Right atrium auricular region (tissue), 2 donors: ENCODE results near the gene DNAAF3. TPM values are rescaled to one million over a fixed set of nuclear protein-coding genes. Genes with fewer than 3 reads are reported as not detected.
"Not testable (repeated sequence)": the region's sequence is repeated elsewhere in the genome, so short reads cannot be mapped to it uniquely, and the experiment has no call there.

Experiments used
- DNase-seq: peaks from one replicate; pipeline ENCODE4 v3.0.0-alpha.2; 2019; ENCODE audit warnings: low spot score
- H3K27ac ChIP-seq, 2 donors: fragments of 200-600 bp; sonication (generic); 1 replicate in 1 of 2; 2 replicates in 1 of 2; pipeline ENCODE4 v1.5.1; 2016 to 2019
- H3K27me3 ChIP-seq, 2 donors: fragments of 200-600 bp; sonication (generic); one replicate each; pipeline versions ENCODE4 v1.5.1 to v1.6.0; 2017 to 2019
- H3K36me3 ChIP-seq: fragments of 200-600 bp; sonication (generic); one replicate; pipeline ENCODE4 v1.5.1; 2016
- H3K4me1 ChIP-seq, 2 donors: fragments of 200-600 bp; sonication (generic); one replicate each; pipeline versions ENCODE4 v1.5.1 to v1.6.0; 2017 to 2019
- H3K4me3 ChIP-seq, 2 donors: fragments of 200-600 bp; sonication (generic); 1 replicate in 1 of 2; 2 replicates in 1 of 2; pipeline ENCODE4 v1.5.1; 2017 to 2019; ENCODE audit warnings: mild to moderate bottlenecking in 1 of 2, moderate library complexity in 1 of 2
- H3K9me3 ChIP-seq, 2 donors: fragments of 200-600 bp; sonication (generic); one replicate each; pipeline ENCODE4 v1.5.1; 2019
- CTCF ChIP-seq, 2 donors: fragments of 200-600 bp; sonication (generic); IDR thresholded peaks; one replicate each; pipeline ENCODE4 v1.5.1; 2019; ENCODE audit warnings: antibody characterized with exemption in 2 of 2
- total RNA-seq, 2 donors: library from RNA; depleted of rRNA; stranded (reverse); fragments of >200 nt; gene quantifications; one replicate each; pipeline ENCODE4 v1.1.0, GENCODE V29; 2016

The DNAAF3 gene
- total RNA-seq, 2 donors from 2014 or later: 0.89 to 2.7 TPM

DNA sequence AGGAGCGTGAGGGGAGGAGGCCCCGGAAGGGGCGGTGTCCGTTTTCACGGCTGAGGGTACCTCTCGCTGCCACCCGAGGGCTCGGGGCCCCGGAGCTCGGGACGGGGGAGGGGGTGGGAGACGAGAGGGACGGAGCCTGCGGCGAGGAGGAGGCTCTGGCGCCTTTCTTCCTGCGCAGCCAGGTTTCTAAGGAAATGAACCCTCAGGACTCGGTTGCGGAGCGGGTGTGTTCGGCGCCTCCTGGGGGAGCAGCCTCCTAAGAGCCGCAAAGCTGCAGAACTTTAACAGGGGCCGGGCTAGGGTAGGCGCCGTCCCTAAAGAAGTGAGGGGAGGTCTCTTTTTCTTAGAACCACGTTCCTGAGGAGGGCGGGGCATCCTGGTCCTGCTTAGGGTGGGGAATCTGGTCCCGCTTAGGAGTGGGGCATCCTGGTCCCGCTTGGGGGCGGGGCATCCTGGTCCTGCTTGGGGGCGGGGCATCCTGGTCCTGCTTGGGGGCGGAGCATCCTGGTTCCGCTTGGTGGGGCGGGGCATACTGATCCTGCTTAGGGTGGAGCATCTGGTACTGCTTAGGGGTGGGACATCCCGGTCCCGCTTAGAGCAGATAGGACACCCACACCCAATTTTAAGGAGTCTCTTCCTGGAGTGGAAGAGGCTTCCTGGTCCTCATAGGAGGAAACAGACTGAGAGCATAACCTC lies 7.4 kb upstream of the DNAAF3 start:
- H3K27ac ChIP-seq: no peak overlapping the region
- peaks cover 15 to 55% of the 10 kb centered on the region in 2 donors for H3K27me3 ChIP-seq

GRCh38 chr19:55173186-55173713 lies 6.8 kb upstream of the DNAAF3 start:
- H3K36me3 ChIP-seq: no peaks in the 10 kb centered on the region
- no peaks in the 10 kb centered on the region for H3K9me3 ChIP-seq
- no peak overlapping the region for H3K27ac ChIP-seq
- DNase-seq: no peak
- H3K27me3 ChIP-seq: peaks cover 15 to 52% of the 10 kb centered on the region in 2 donors
- no peak for TF ChIP-seq CTCF (IDR thresholded peaks at IDR 0.05)
- peak overlapping the region; percentile 40 to 45 for H3K4me3 ChIP-seq
- peaks cover 0 to 15% of the 10 kb centered on the region in 2 donors for H3K4me1 ChIP-seq

More for the DNA sequence above, 7.4 kb upstream of the DNAAF3 start:
- Histone ChIP-seq H3K4me3 (peak overlapping the region; percentile 40 to 45), H3K9me3 (no peaks in the 10 kb centered on the region), H3K4me1 (peaks cover 0 to 18% of the 10 kb centered on the region in 2 donors), H3K36me3 (no peaks in the 10 kb centered on the region)
- TF ChIP-seq CTCF (IDR thresholded peaks at IDR 0.05): no peak
- peak; percentile 70 for DNase-seq

DNA sequence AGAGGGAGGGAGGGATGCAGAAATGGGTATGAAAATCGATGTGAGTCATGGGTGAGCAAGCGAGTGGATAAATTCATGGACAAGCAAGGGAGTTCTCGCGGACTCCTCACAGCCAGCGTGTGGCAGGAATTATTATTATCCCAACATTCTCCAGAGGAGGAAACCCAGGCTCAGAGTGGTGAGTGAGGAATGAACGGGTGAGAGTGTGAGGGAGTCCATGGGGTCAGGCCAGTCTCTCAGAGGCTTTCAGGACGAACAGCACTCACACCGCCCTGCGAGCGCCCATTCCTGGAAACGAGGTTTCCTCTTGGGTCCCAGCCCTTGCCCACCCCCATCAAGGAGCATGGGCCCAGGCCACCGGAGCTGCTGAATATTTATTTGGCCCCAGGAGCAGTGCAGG lies 6.3 kb upstream of the DNAAF3 start:
- TF ChIP-seq CTCF (IDR thresholded peaks at IDR 0.05): no peak
- Histone ChIP-seq H3K4me3 (no peak overlapping the region), H3K27ac (no peak overlapping the region), H3K4me1 (peaks cover 0 to 15% of the 10 kb centered on the region in 2 donors), H3K36me3 (no peaks in the 10 kb centered on the region), H3K9me3 (no peaks in the 10 kb centered on the region), H3K27me3 (peaks cover 15 to 47% of the 10 kb centered on the region in 2 donors)
- no peak for DNase-seq

DNA sequence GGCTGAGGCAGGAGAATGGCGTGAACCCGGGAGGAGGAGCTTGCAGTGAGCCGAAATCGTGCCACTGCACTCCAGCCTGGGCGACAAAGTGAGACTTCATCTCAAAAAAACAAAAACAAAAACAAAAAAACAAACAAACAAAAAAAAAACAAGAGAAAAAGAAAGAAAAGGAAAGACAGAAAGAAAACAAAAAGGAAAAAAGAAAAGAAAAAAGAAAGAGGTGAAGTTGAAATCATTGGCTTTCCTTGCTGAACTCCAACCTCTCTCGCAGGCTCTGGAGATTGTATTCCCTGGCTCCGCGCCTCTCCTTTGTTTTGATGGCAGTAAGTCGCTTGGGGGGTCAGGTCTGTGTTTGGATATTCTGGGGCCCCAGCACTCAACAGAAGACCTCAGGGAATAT lies 5.9 kb upstream of the DNAAF3 start:
- DNase-seq, H3K27ac ChIP-seq, H3K4me3 ChIP-seq, H3K36me3 ChIP-seq, H3K9me3 ChIP-seq: not testable (repeated sequence)
- Histone ChIP-seq H3K27me3 (peaks cover 15 to 43% of the 10 kb centered on the region in 2 donors), H3K4me1 (peaks cover 0 to 16% of the 10 kb centered on the region in 2 donors)

GRCh38 chr19:55171440-55171839 lies 5.0 kb upstream of the DNAAF3 start:
- TF ChIP-seq CTCF (IDR thresholded peaks at IDR 0.05): no peak
- H3K27me3 ChIP-seq: peaks cover 15 to 35% of the 10 kb centered on the region in 2 donors
- H3K4me1 ChIP-seq: peaks cover 0 to 25% of the 10 kb centered on the region in 2 donors

DNA sequence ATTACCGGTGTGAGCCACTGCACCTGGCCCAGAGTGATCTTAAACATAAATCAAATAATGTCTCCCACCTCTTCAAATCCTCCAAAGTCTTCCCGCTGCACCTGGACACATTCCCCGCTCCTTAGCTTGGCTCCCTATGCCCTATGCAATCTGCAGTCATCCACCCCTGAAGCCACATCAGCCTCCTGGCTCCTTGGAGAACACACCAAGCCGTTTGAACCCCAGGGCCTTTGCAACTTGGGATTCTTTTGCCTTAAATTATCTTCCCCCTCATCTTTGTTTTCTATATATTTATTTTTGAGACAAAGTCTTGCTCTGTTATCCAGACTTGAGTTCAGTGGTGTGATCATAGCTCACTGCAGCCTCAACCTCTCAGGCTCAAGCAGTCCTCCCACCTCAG lies 2.7 kb upstream of the DNAAF3 start:
- peaks cover 0 to 25% of the 10 kb centered on the region in 2 donors for H3K4me1 ChIP-seq
- H3K4me3 ChIP-seq: no peak overlapping the region
- peaks cover 4 to 12% of the 10 kb centered on the region in 2 donors for H3K27me3 ChIP-seq
- TF ChIP-seq CTCF (IDR thresholded peaks at IDR 0.05): no peak
- DNase-seq: no peak
- no peaks in the 10 kb centered on the region for H3K36me3 ChIP-seq
- no peak overlapping the region for H3K27ac ChIP-seq
- H3K9me3 ChIP-seq: no peaks in the 10 kb centered on the region

More at GRCh38 chr19:55171440-55171839, 5.0 kb upstream of the DNAAF3 start:
- Histone ChIP-seq H3K27ac (no peak overlapping the region), H3K4me3 (no peak overlapping the region), H3K9me3 (no peaks in the 10 kb centered on the region), H3K36me3 (no peaks in the 10 kb centered on the region)
- no peak for DNase-seq
